Heart left ventricle (tissue), 13 donors: ENCODE results near the gene ASCC1.

Source experiments
- POLR2A ChIP-seq, 2 donors: fragments of 450-650 bp; IDR thresholded peaks; one replicate each; pipeline ENCODE4 v1.6.1; 2017; ENCODE audit warnings: antibody characterized with exemption in 2 of 2, mild to moderate bottlenecking in 2 of 2, moderate library complexity in 2 of 2
- TF ChIP-seq, protein P1 (sequence below), 12 donors: fragments of 200-600 bp; sonication (generic) in 4 of 12; IDR thresholded peaks; one replicate each; pipeline versions ENCODE4 v1.5.0 to v1.8.0; 2018 to 2022; ENCODE audit warnings: antibody characterized with exemption in 12 of 12, mild to moderate bottlenecking in 5 of 12
- donor health status: ischemic (EF 13 %, LVEDD 7.1; RV severe dilation, severe dysfunction).
- donor health status: DM: no; HTN: yes; CAD: no.
- donor health status: DM: no; HTN: no; CAD: no.
- donor health status: ischemic (EF 25% LVEDD 6.9; RV normal size, moderate dysfunction).
- donor health status: ischemic (EF 25% LVEDD 5.7; RV mildly dilated, moderate dysfunction).
- donor health status: ischemic (EF 35%, LVEDD 5.7; RV mildly dilated, moderate dysfunction).
- donor health status: nonischemic (EF 11% LVEDD 7.7; RV severe dilation, severe dysfunction).
- donor health status: DM: yes; HTN: yes; CAD: no.
- donor health status: PGD.
- donor health status: ischemic (EF 29% LVEDD 5.4; RV normal size, mild dysfunction).
- donor health status: nonischemic (EF 23%, LVEDD 6.1; RV moderate dilation, normal function).

DNA sequence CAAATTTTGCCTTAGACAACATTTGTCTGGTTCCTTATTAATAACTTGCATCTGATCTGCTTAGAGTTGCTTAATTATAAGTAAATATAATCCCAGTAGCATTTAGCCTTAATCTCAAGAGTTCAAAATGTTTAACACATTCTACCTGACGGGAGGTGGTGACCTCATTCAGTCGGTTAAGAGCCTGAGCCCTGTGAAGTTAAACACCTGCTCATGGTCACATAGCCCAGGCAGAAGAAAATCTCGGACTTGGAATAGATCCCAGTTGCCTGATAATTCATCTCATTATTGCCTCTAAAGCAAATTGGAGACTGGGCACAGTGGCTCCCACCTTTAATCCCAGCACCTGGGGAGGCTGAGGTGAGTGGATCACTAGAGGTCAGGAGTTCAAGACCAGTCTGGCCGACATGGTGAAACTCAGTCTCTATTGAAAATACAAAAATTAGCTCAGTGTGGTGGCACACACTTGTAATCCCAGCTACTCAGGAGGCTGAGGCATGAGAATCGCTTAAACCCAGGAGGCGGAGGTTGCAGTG, 18.6 kb upstream of the ASCC1 start:
- no peak for TF ChIP-seq POLR2A (IDR thresholded peaks at IDR 0.05)
- TF ChIP-seq, protein P1, sequence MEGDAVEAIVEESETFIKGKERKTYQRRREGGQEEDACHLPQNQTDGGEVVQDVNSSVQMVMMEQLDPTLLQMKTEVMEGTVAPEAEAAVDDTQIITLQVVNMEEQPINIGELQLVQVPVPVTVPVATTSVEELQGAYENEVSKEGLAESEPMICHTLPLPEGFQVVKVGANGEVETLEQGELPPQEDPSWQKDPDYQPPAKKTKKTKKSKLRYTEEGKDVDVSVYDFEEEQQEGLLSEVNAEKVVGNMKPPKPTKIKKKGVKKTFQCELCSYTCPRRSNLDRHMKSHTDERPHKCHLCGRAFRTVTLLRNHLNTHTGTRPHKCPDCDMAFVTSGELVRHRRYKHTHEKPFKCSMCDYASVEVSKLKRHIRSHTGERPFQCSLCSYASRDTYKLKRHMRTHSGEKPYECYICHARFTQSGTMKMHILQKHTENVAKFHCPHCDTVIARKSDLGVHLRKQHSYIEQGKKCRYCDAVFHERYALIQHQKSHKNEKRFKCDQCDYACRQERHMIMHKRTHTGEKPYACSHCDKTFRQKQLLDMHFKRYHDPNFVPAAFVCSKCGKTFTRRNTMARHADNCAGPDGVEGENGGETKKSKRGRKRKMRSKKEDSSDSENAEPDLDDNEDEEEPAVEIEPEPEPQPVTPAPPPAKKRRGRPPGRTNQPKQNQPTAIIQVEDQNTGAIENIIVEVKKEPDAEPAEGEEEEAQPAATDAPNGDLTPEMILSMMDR (IDR thresholded peaks at IDR 0.05) = no peak
